Measurements from ENCODE around the gene GATAD2A. TPM values are rescaled to one million over a fixed set of nuclear protein-coding genes. Genes with fewer than 3 reads are reported as not detected.

GATAD2A gene
- polyA plus RNA-seq, 4 donors = 38.3 to 53.4 (median 48.4) TPM

- DNase-seq (ENCODE audit: low read depth in 4 of 4, low spot score in 3 of 4) = no peak
Measured at GRCh38 chr19:19558055-19558454, 152.6 kb downstream of the GATAD2A start.

Other genes starting within 250 kb of the GATAD2A start
- 1 to 10 TPM; 1.2 to 3.3 (median 1.6) TPM for gene MEF2B, start 235.4 kb upstream of the GATAD2A start, polyA plus RNA-seq (ENCODE audit: insufficient read length in 4 of 4)
- 10 to 100 TPM; 13.3 to 24.9 (median 14.0) TPM for gene BORCS8, start 213.5 kb upstream of the GATAD2A start, polyA plus RNA-seq (ENCODE audit: insufficient read length in 4 of 4)
- gene RFXANK, start 213.4 kb upstream of the GATAD2A start, polyA plus RNA-seq (ENCODE audit: insufficient read length in 4 of 4) = 10 to 100 TPM; 35.3 to 95.2 (median 58.2) TPM
- gene NR2C2AP, start 202.3 kb upstream of the GATAD2A start, polyA plus RNA-seq (ENCODE audit: insufficient read length in 4 of 4) = 10 to 100 TPM; 10.3 to 16.0 (median 13.3) TPM
- gene NCAN, start 193.7 kb upstream of the GATAD2A start, polyA plus RNA-seq (ENCODE audit: insufficient read length in 4 of 4) = under 1 TPM; 0.04 to 0.14 (median 0.06) TPM
- 1 to 10 TPM in 3 of 4 donors, under 1 TPM in 1; 0.87 to 3.8 (median 2.5) TPM for gene TM6SF2, start 132.4 kb upstream of the GATAD2A start, polyA plus RNA-seq (ENCODE audit: insufficient read length in 4 of 4)
- 10 to 100 TPM; 34.7 to 63.1 (median 56.2) TPM for gene SUGP1, start 85.2 kb upstream of the GATAD2A start, polyA plus RNA-seq (ENCODE audit: insufficient read length in 4 of 4)
- gene MAU2, start 84.8 kb upstream of the GATAD2A start, polyA plus RNA-seq (ENCODE audit: insufficient read length in 4 of 4) = 10 to 100 TPM; 37.2 to 82.5 (median 49.6) TPM
- gene TSSK6, start 109.9 kb downstream of the GATAD2A start, polyA plus RNA-seq (ENCODE audit: insufficient read length in 4 of 4) = 1 to 10 TPM in 3 of 4 donors, under 1 TPM in 1; 0.57 to 1.6 (median 1.2) TPM
- 100 to 1,000 TPM; 161 to 320 (median 247) TPM for gene NDUFA13, start 110.5 kb downstream of the GATAD2A start, polyA plus RNA-seq (ENCODE audit: insufficient read length in 4 of 4)
- gene YJEFN3, start 123.2 kb downstream of the GATAD2A start, polyA plus RNA-seq (ENCODE audit: insufficient read length in 4 of 4) = 10 to 100 TPM in 1 of 4 donors, 1 to 10 TPM in 3; 4.9 to 13.0 (median 6.8) TPM
- under 1 TPM; 0.13 to 0.20 (median 0.16) TPM for gene CILP2, start 132.6 kb downstream of the GATAD2A start, polyA plus RNA-seq (ENCODE audit: insufficient read length in 4 of 4)
- 1 to 10 TPM; 3.2 to 8.9 (median 3.6) TPM for gene PBX4, start 213.0 kb downstream of the GATAD2A start, polyA plus RNA-seq (ENCODE audit: insufficient read length in 4 of 4)
- gene LPAR2, start 222.5 kb downstream of the GATAD2A start, polyA plus RNA-seq (ENCODE audit: insufficient read length in 4 of 4) = 10 to 100 TPM; 15.7 to 41.0 (median 23.9) TPM
- gene GMIP, start 238.0 kb downstream of the GATAD2A start, polyA plus RNA-seq (ENCODE audit: insufficient read length in 4 of 4) = 1 to 10 TPM; 2.9 to 6.7 (median 5.1) TPM

All from left renal pelvis (tissue), 4 donors.